MCF 10A (cell line): Measurements from ENCODE around the gene RNU6-7. TPM values are rescaled to one million over a fixed set of nuclear protein-coding genes. Genes with fewer than 3 reads are reported as not detected.

Experiments
- BruUV-seq: library from RNA; stranded (reverse); fragments of 400-500 nt; replicated peaks from 2 replicates; lab custom pipeline; 2021; lab: Mats Ljungman, UMichigan
- CTCF ChIA-PET: fragments of 300-600 bp; sonication (Branson Sonifier 250); formaldehyde crosslinking; extraction: SDS; loops from one replicate; lab custom pipeline; 2021; ENCODE audit warnings: antibody characterized with exemption, inconsistent platforms; lab: Yijun Ruan, JAX
- POLR2A ChIA-PET: fragments of 300-600, 350-650 bp; sonication (Branson Sonifier 250); formaldehyde crosslinking; extraction: SDS; loops from one replicate; lab custom pipeline; 2020; ENCODE audit warnings: antibody characterized with exemption, inconsistent platforms; lab: Yijun Ruan, JAX
- DNase-seq: peaks from one replicate; pipeline ENCODE4 v3.0.0-alpha.2; 2018; ENCODE audit not compliant: unreplicated experiment
- H3K27ac Mint-ChIP-seq: one replicate; pipeline ENCODE4 v1.8.0; 2022; ENCODE audit warnings: mild to moderate bottlenecking, low read depth, mixed read lengths; ENCODE audit not compliant: unreplicated experiment
- H3K27me3 Mint-ChIP-seq: one replicate; pipeline ENCODE4 v1.8.0; 2022; ENCODE audit warnings: mixed read lengths; ENCODE audit not compliant: insufficient read depth, unreplicated experiment
- H3K36me3 Mint-ChIP-seq: one replicate; pipeline ENCODE4 v1.8.0; 2022; ENCODE audit warnings: mild to moderate bottlenecking, moderate library complexity, mixed read lengths; ENCODE audit not compliant: insufficient read depth, unreplicated experiment
- H3K4me1 Mint-ChIP-seq: one replicate; pipeline ENCODE4 v1.8.0; 2022; ENCODE audit warnings: mixed read lengths; ENCODE audit not compliant: insufficient read depth, unreplicated experiment
- H3K4me3 Mint-ChIP-seq: one replicate; pipeline ENCODE4 v1.8.0; 2022; ENCODE audit warnings: mild to moderate bottlenecking, moderate library complexity, mixed read lengths; ENCODE audit not compliant: unreplicated experiment
- H3K9me3 Mint-ChIP-seq: one replicate; pipeline ENCODE4 v1.8.0; 2022; ENCODE audit warnings: mixed read lengths; ENCODE audit not compliant: unreplicated experiment
- CTCF ChIP-seq: fragments of 200-600 bp; IDR thresholded peaks from one replicate; pipeline ENCODE4 v1.8.0; 2022; ENCODE audit warnings: antibody characterized with exemption, mild to moderate bottlenecking; ENCODE audit not compliant: unreplicated experiment
- intact Hi-C: fragments of 100-400 bp; cut with micrococcal nuclease; formaldehyde crosslinking; loops from 2 replicates; pipeline ENCODE4 v1.14.1; 2022
- total RNA-seq: library from RNA; stranded (reverse); gene quantifications from 2 replicates; pipeline ENCODE4 v1.2.3, GENCODE V29; 2022

Gene RNU6-7
- total RNA-seq, 1 experiment from 2014 or later = not detected

GRCh38 chr14:32201193-32201815 is 541 bp upstream of the RNU6-7 start:
- H3K27ac Mint-ChIP-seq = peak overlapping the region; percentile 98
- H3K27me3 Mint-ChIP-seq = no peaks in the 10 kb centered on the region
- ChIA-PET POLR2A (interaction anchor here (0.6 to 2.7 kb wide), 2 partner anchors 62 to 125 kb away, joined by 4 to 14 read pairs; partner anchors contain the start of gene ARHGAP5), CTCF (interaction anchor here (0.5 to 1.2 kb wide), 2 partner anchors 17 to 264 kb away, joined by 3 read pairs; no protein-coding TSS in a partner anchor)
- intact Hi-C loops = loop anchor here (2.0 kb wide), 2 partner anchors 125 to 181 kb away; partner anchors contain the start of gene ARHGAP5
- peak; percentile 88 for DNase-seq
- H3K36me3 Mint-ChIP-seq = peaks cover 12% of the 10 kb centered on the region
- H3K4me3 Mint-ChIP-seq = peak overlapping the region; percentile 89
- H3K9me3 Mint-ChIP-seq = no peaks in the 10 kb centered on the region
- H3K4me1 Mint-ChIP-seq = peaks cover 16% of the 10 kb centered on the region
- no TSS peak for BruUV-seq
- TF ChIP-seq CTCF = no peak

GRCh38 chr14:32202491-32202997 is 699 bp downstream of the RNU6-7 start:
- intact Hi-C loops = no loop called here
- TF ChIP-seq CTCF = no peak
- ChIA-PET CTCF (interaction anchor here (0.6 kb wide), 1 partner anchor 121 kb away, joined by 4 read pairs; no protein-coding TSS in a partner anchor), POLR2A (interaction anchor here (0.7 to 2.7 kb wide), 10 partner anchors 10 to 1264 kb away, joined by 3 to 14 read pairs (median 4); partner anchors contain the start of gene ARHGAP5)
- no TSS peak for BruUV-seq
- DNase-seq = no peak
- H3K4me1 Mint-ChIP-seq = peaks cover 21% of the 10 kb centered on the region
- H3K9me3 Mint-ChIP-seq = no peaks in the 10 kb centered on the region
- peaks cover 12% of the 10 kb centered on the region for H3K36me3 Mint-ChIP-seq
- peak overlapping the region; percentile 89 for H3K4me3 Mint-ChIP-seq
- H3K27ac Mint-ChIP-seq = peak overlapping the region; percentile 98
- no peaks in the 10 kb centered on the region for H3K27me3 Mint-ChIP-seq

GRCh38 chr14:32202998-32203882 is 1.4 kb downstream of the RNU6-7 start, which contains the start of gene RNU6-8:
TSS of gene RNU6-8 (minus strand) at chr14:32203269.
- no peaks in the 10 kb centered on the region for H3K9me3 Mint-ChIP-seq
- intact Hi-C loops = loop anchor here (1.0 kb wide), 1 partner anchor 266 kb away; no protein-coding TSS in a partner anchor
- peaks cover 21% of the 10 kb centered on the region for H3K4me1 Mint-ChIP-seq
- H3K27ac Mint-ChIP-seq = peak within 1 kb of the TSS; percentile 98
- peak within 1 kb of the TSS; percentile 89 for H3K4me3 Mint-ChIP-seq
- peak; percentile 87 for DNase-seq
- peaks cover 12% of the 10 kb centered on the region for H3K36me3 Mint-ChIP-seq
- H3K27me3 Mint-ChIP-seq = no peaks in the 10 kb centered on the region
- TF ChIP-seq CTCF = no peak
- POLR2A ChIA-PET = interaction anchor here (0.7 to 2.7 kb wide), 15 partner anchors 9 to 587 kb away, joined by 3 to 14 read pairs (median 4); partner anchors contain the start of gene ARHGAP5
- CTCF ChIA-PET = interaction anchor here (0.6 kb wide), 1 partner anchor 269 kb away, joined by 3 read pairs; no protein-coding TSS in a partner anchor
- BruUV-seq = TSS peak; percentile 99
